ENCODE measurements around the gene LRIG2. TPM values are rescaled to one million over a fixed set of nuclear protein-coding genes. Genes with fewer than 3 reads are reported as not detected.
A peak's percentile ranks its signal among the peaks of the same experiment; 100 is the strongest.
"Not testable (repeated sequence)": the region's sequence is repeated elsewhere in the genome, so short reads cannot be mapped to it uniquely, and the experiment has no call there.

The LRIG2 gene
- 4.9 TPM for total RNA-seq

GRCh38 chr1:113072757-113073478 lies at the start of gene LRIG2:
Gene LRIG2, plus strand, starts transcription at chr1:113073198. Its CDS starts 209 bp downstream, at chr1:113073407.
- ATAC-seq (peak; percentile 96), DNase-seq (ENCODE audit: low spot score) (peak; percentile 98)

- ATAC-seq; DNase-seq (ENCODE audit: low spot score): not testable (repeated sequence)
These were observed 49.7 kb upstream of the LRIG2 start for GRCh38 chr1:113023316-113023715.

GRCh38 chr1:113027007-113027406 lies 46.0 kb upstream of the LRIG2 start:
- ATAC-seq: peak; percentile 62

GRCh38 chr1:113027449-113027848 lies 45.5 kb upstream of the LRIG2 start:
- DNase-seq (ENCODE audit: low spot score) (peak; percentile 71), ATAC-seq (peak; percentile 75)

More at GRCh38 chr1:113027007-113027406, 46.0 kb upstream of the LRIG2 start:
- DNase-seq (ENCODE audit: low spot score): no peak

- ATAC-seq (peak; percentile 3), DNase-seq (ENCODE audit: low spot score) (no peak)
These were observed 43.2 kb upstream of the LRIG2 start for GRCh38 chr1:113029822-113030221.

GRCh38 chr1:113031171-113031933 lies 41.6 kb upstream of the LRIG2 start:
- ATAC-seq: peak; percentile 54
- peak; percentile 70 for DNase-seq (ENCODE audit: low spot score)

GRCh38 chr1:113035086-113035485 lies 37.9 kb upstream of the LRIG2 start:
- ATAC-seq: no peak

GRCh38 chr1:113036639-113037321 lies 36.2 kb upstream of the LRIG2 start:
- ATAC-seq (no peak), DNase-seq (ENCODE audit: low spot score) (no peak)

More at GRCh38 chr1:113035086-113035485, 37.9 kb upstream of the LRIG2 start:
- DNase-seq (ENCODE audit: low spot score): no peak

GRCh38 chr1:113040041-113040440 lies 33.0 kb upstream of the LRIG2 start:
- DNase-seq (ENCODE audit: low spot score) (no peak), ATAC-seq (no peak)

GRCh38 chr1:113040718-113041412 lies 32.1 kb upstream of the LRIG2 start:
- ATAC-seq: no peak
- no peak for DNase-seq (ENCODE audit: low spot score)

- DNase-seq (ENCODE audit: low spot score) (no peak), ATAC-seq (no peak)
These were observed 31.3 kb upstream of the LRIG2 start for GRCh38 chr1:113041569-113042284.

GRCh38 chr1:113042285-113043143 lies 30.5 kb upstream of the LRIG2 start:
- peak; percentile 99 for ATAC-seq
- peak; percentile 78 for DNase-seq (ENCODE audit: low spot score)

- not testable (repeated sequence) for ATAC-seq; DNase-seq (ENCODE audit: low spot score)
These were observed 29.9 kb upstream of the LRIG2 start for GRCh38 chr1:113043144-113043488.

GRCh38 chr1:113046569-113046968 lies 26.4 kb upstream of the LRIG2 start:
- ATAC-seq: no peak
- no peak for DNase-seq (ENCODE audit: low spot score)

- no peak for ATAC-seq
These were observed 24.9 kb upstream of the LRIG2 start for GRCh38 chr1:113048064-113048463.

GRCh38 chr1:113053344-113054126 lies 19.5 kb upstream of the LRIG2 start:
- ATAC-seq: no peak
- no peak for DNase-seq (ENCODE audit: low spot score)

More at GRCh38 chr1:113048064-113048463, 24.9 kb upstream of the LRIG2 start:
- no peak for DNase-seq (ENCODE audit: low spot score)

GRCh38 chr1:113055570-113055969 lies 17.4 kb upstream of the LRIG2 start:
- ATAC-seq: no peak
- no peak for DNase-seq (ENCODE audit: low spot score)

GRCh38 chr1:113057006-113057405 lies 16.0 kb upstream of the LRIG2 start:
- peak; percentile 48 for ATAC-seq
- DNase-seq (ENCODE audit: low spot score): no peak
